K562 (cell line): ENCODE results near the gene CAPN7. TPM values are rescaled to one million over a fixed set of nuclear protein-coding genes. Genes with fewer than 3 reads are reported as not detected.

Source experiments
- ATF7 ChIP-seq: fragments of 450-650 bp; IDR thresholded peaks from 2 replicates; pipeline ENCODE4 v1.7.1; 2014; ENCODE audit warnings: mild to moderate bottlenecking, moderate library complexity
- BDP1 ChIP-seq: IDR thresholded peaks from 3 replicates; pipeline ENCODE4 v1.6.1; 2011; ENCODE audit not compliant: insufficient read length, insufficient read depth
- ESRRB ChIP-seq: fragments of 250-450 bp; sonication (Bioruptor Pico); IDR thresholded peaks from 2 replicates; pipeline ENCODE4 v1.5.0; 2020; ENCODE audit warnings: mild to moderate bottlenecking, moderate library complexity, borderline replicate concordance
- FOXM1 ChIP-seq, 2 experiments: fragments of 450-650 bp in 1 of 2; sonication (generic) in 1 of 2; formaldehyde crosslinking in 1 of 2; IDR thresholded peaks; 2 replicates each; pipeline versions ENCODE4 v1.6.1 to v1.9.0; 2017 to 2022; ENCODE audit warnings: low read depth in 2 of 2, mild to moderate bottlenecking in 2 of 2, missing genetic modification reagents in 1 of 2, moderate library complexity in 1 of 2
- HNRNPLL ChIP-seq: fragments of 200-400 bp; formaldehyde crosslinking; IDR thresholded peaks from 2 replicates; pipeline ENCODE4 v1.6.1; 2017; ENCODE audit warnings: low read length, low read depth, mild to moderate bottlenecking; ENCODE audit not compliant: poor library complexity, severe bottlenecking
- MED1 ChIP-seq: sonication (generic); formaldehyde crosslinking; IDR thresholded peaks from 2 replicates; pipeline ENCODE4 v1.8.1; 2023; ENCODE audit warnings: missing genetic modification reagents, borderline replicate concordance
- MTA2 ChIP-seq: fragments of 450-650 bp; IDR thresholded peaks from 2 replicates; pipeline ENCODE4 v1.6.1; 2016; ENCODE audit warnings: low read depth
- RBM22 ChIP-seq: fragments of 200-400 bp; formaldehyde crosslinking; IDR thresholded peaks from 2 replicates; pipeline ENCODE4 v1.6.1; 2018; ENCODE audit warnings: low read length, low read depth; ENCODE audit not compliant: poor library complexity, severe bottlenecking
- REST ChIP-seq, 2 experiments: fragments of 450-650 bp; formaldehyde crosslinking in 1 of 2; IDR thresholded peaks; 2 replicates each; pipeline versions ENCODE4 v1.4.0 to v1.6.1; 2014 to 2020; ENCODE audit warnings: mild to moderate bottlenecking in 2 of 2, borderline replicate concordance in 1 of 2, low read depth in 1 of 2
- SETDB1 ChIP-seq: IDR thresholded peaks from one replicate; pipeline ENCODE4 v1.6.1; 2012; ENCODE audit warnings: low read length, control low read depth, inconsistent platforms
- SMARCC2 ChIP-seq: fragments of 450-650 bp; IDR thresholded peaks from 2 replicates; pipeline ENCODE4 v1.6.1; 2017; ENCODE audit warnings: antibody characterized with exemption, moderate library complexity, mild to moderate bottlenecking, low read depth
- ZKSCAN3 ChIP-seq: fragments of 250-450 bp; sonication (Bioruptor Pico); IDR thresholded peaks from 2 replicates; pipeline ENCODE4 v1.4.0; 2020
- ZNF212 ChIP-seq: fragments of 450-650 bp; formaldehyde crosslinking; IDR thresholded peaks from 2 replicates; pipeline ENCODE4 v1.4.0; 2020; ENCODE audit warnings: mild to moderate bottlenecking
- ZNF449 ChIP-seq: fragments of 250-450 bp; sonication (Bioruptor Pico); IDR thresholded peaks from 2 replicates; pipeline ENCODE4 v1.8.0; 2022; ENCODE audit warnings: moderate library complexity, mild to moderate bottlenecking, inconsistent platforms
- ZNF507 ChIP-seq: conservative IDR thresholded peaks from 2 replicates; pipeline ENCODE4 v1.6.1; 2017; ENCODE audit warnings: missing genetic modification characterization, missing compliant biosample characterization
- polyA plus RNA-seq, 8 experiments: library from polyadenylated mRNA; depleted of rRNA in 4 of 8; stranded (reverse) in 5 of 8; unstranded in 3 of 8; fragments of >200 nt; fragmentation: Nextera tagmentation in 2 of 8; fragmentation: Illumina TruSeq in 1 of 8; extraction: Ambion mirVana in 2 of 8; extraction: Trizol in 1 of 8; gene quantifications; 2 replicates each; pipeline versions ENCODE4 v1.2.1 to v1.2.3, GENCODE V29; 2011 to 2014; ENCODE audit warnings: inconsistent platforms in 1 of 8, missing spikeins in 1 of 8
- total RNA-seq, 7 experiments: library from RNA; depleted of rRNA in 6 of 7; stranded (reverse); fragments of >200 nt in 6 of 7; fragmentation: Illumina TruSeq in 2 of 7; extraction: Trizol in 2 of 7; gene quantifications; 2 replicates each; pipeline versions ENCODE4 v1.2.1 to v1.2.3, GENCODE V29; 2011 to 2021; ENCODE audit warnings: low replicate concordance in 1 of 7

Gene CAPN7
- total and polyA plus RNA-seq, 9 of the 15 experiments (the other 6 are each of a cell fraction or from before 2014, with no cell fraction given): 6.5 to 42.7 (median 32.7) TPM

GRCh38 chr3:15205934-15206661 lies at the start of gene CAPN7 (continued):
- TF ChIP-seq HNRNPLL: peak; percentile 77
- no peak for TF ChIP-seq FOXM1 (IDR thresholded peaks at IDR 0.05; ENCODE audit: low read depth)
- TF ChIP-seq FOXM1 (CRISPR knock-in tag; IDR thresholded peaks at IDR 0.05; ENCODE audit: low read depth): peak; percentile 90; the same call in 1 of the 2 replicates
- TF ChIP-seq ATF7: peak; percentile 75
- TF ChIP-seq SETDB1: no peak
- TF ChIP-seq MED1: no peak
- TF ChIP-seq ZNF212 (CRISPR knock-in tag): no peak
- 0 out of 2 replicates have a peak, but pooled peaks have one; percentile 18 for TF ChIP-seq ZNF449 (CRISPR knock-in tag)
- 0 out of 2 replicates have a peak, but pooled peaks have one; percentile 15 for TF ChIP-seq MTA2
- TF ChIP-seq ESRRB (CRISPR knock-in tag): no peak
- TF ChIP-seq BDP1: no peak
- TF ChIP-seq ZKSCAN3 (CRISPR knock-in tag): no peak
- no peak for TF ChIP-seq ZNF507 (tag)
- TF ChIP-seq SMARCC2: peak; percentile 7; the same call in 1 of the 2 replicates
- TF ChIP-seq RBM22: no peak
- peak; percentile 86 for TF ChIP-seq REST (IDR thresholded peaks at IDR 0.05; ENCODE audit: borderline replicate concordance)
- TF ChIP-seq REST (CRISPR knock-in tag; IDR thresholded peaks at IDR 0.05; ENCODE audit: low read depth): 0 out of 2 replicates have a peak, but pooled peaks have one; percentile 37
